K562 (cell line): ENCODE results near the gene NOTO. TPM values are rescaled to one million over a fixed set of nuclear protein-coding genes. Genes with fewer than 3 reads are reported as not detected.
A peak's percentile ranks its signal among the peaks of the same experiment; 100 is the strongest.

Source experiments
- CAMTA2 ChIP-seq: fragments of 250-450 bp; sonication (Bioruptor Pico); conservative IDR thresholded peaks from 2 replicates; pipeline ENCODE4 v1.5.1; 2022
- CHD1 ChIP-seq: fragments of 200-600 bp; sonication (generic); IDR thresholded peaks from one replicate; pipeline ENCODE4 v1.6.1; 2012; ENCODE audit warnings: mild to moderate bottlenecking, moderate library complexity, low read length, inconsistent platforms
- CTBP1 ChIP-seq: fragments of 450-650 bp; IDR thresholded peaks from 2 replicates; pipeline ENCODE4 v1.6.1; 2016; ENCODE audit warnings: borderline replicate concordance
- CTCF ChIP-seq, 3 experiments: IDR thresholded peaks in 2 of 3; conservative IDR thresholded peaks in 1 of 3; 2 replicates each; pipeline ENCODE4 v1.5.1; 2011 to 2012; ENCODE audit warnings: low read length in 3 of 3, mild to moderate bottlenecking in 3 of 3, control low read depth in 2 of 3, improper control_type of control experiment in 1 of 3, inconsistent platforms in 1 of 3, low read depth in 1 of 3, mixed read lengths in 1 of 3, moderate library complexity in 1 of 3; ENCODE audit not compliant: insufficient read depth in 2 of 3
- KLF6 ChIP-seq: fragments of 250-450 bp; sonication (Bioruptor Pico); IDR thresholded peaks from 2 replicates; pipeline ENCODE4 v1.4.0; 2020; ENCODE audit warnings: mild to moderate bottlenecking, moderate library complexity, borderline replicate concordance
- LEF1 ChIP-seq: fragments of 450-650 bp; IDR thresholded peaks from 2 replicates; pipeline ENCODE4 v1.6.1; 2016; ENCODE audit warnings: mild to moderate bottlenecking
- MAZ ChIP-seq, 2 experiments: fragments of 450-650 bp in 1 of 2; sonication (generic) in 1 of 2; formaldehyde crosslinking; IDR thresholded peaks in 1 of 2; conservative IDR thresholded peaks in 1 of 2; 2 replicates each; pipeline versions ENCODE4 v1.4.0 to v1.5.0; 2020; ENCODE audit warnings: mild to moderate bottlenecking in 1 of 2, missing genetic modification reagents in 1 of 2
- MTF1 ChIP-seq: fragments of 250-450 bp; sonication (Bioruptor Pico); IDR thresholded peaks from 2 replicates; pipeline ENCODE4 v1.9.0; 2021; ENCODE audit warnings: moderate library complexity, mild to moderate bottlenecking, inconsistent platforms, borderline replicate concordance
- NCOA6 ChIP-seq: fragments of 450-650 bp; IDR thresholded peaks from 2 replicates; pipeline ENCODE4 v1.6.1; 2017; ENCODE audit warnings: mild to moderate bottlenecking
- NEUROD1 ChIP-seq: fragments of 150-350 bp; IDR thresholded peaks from 2 replicates; pipeline ENCODE4 v1.6.1; 2014; ENCODE audit warnings: borderline replicate concordance, low read length, low read depth; ENCODE audit not compliant: partially characterized antibody
- POU5F1 ChIP-seq: fragments of 150-350 bp; IDR thresholded peaks from 2 replicates; pipeline ENCODE4 v1.6.1; 2014; ENCODE audit warnings: borderline replicate concordance, low read length, low read depth, mild to moderate bottlenecking; ENCODE audit not compliant: partially characterized antibody
- SAFB2 ChIP-seq: fragments of 200-400 bp; formaldehyde crosslinking; IDR thresholded peaks from 2 replicates; pipeline ENCODE4 v1.6.1; 2018; ENCODE audit warnings: borderline replicate concordance, low read length, low read depth, moderate library complexity; ENCODE audit not compliant: severe bottlenecking
- SPI1 ChIP-seq: IDR thresholded peaks from 2 replicates; pipeline ENCODE4 v1.6.1; 2011; ENCODE audit warnings: low read depth, low read length, control low read depth, borderline replicate concordance
- STAT6 ChIP-seq: sonication (generic); formaldehyde crosslinking; IDR thresholded peaks from 2 replicates; pipeline ENCODE4 v1.8.1; 2023; ENCODE audit warnings: mild to moderate bottlenecking, missing genetic modification reagents
- TRIM24 ChIP-seq, 2 experiments: fragments of 450-650 bp; IDR thresholded peaks; 2 replicates each; pipeline ENCODE4 v1.6.1; 2016
- ZBTB49 ChIP-seq: sonication (generic); formaldehyde crosslinking; IDR thresholded peaks from 2 replicates; pipeline ENCODE4 v1.8.0; 2022; ENCODE audit warnings: missing genetic modification reagents, mild to moderate bottlenecking, borderline replicate concordance
- ZBTB7A ChIP-seq: IDR thresholded peaks from 2 replicates; pipeline ENCODE4 v1.6.1; 2011; ENCODE audit warnings: low read depth, mild to moderate bottlenecking, low read length, moderate library complexity, borderline replicate concordance; ENCODE audit not compliant: control insufficient read depth
- ZNF3 ChIP-seq: fragments of 250-450 bp; sonication (Bioruptor Pico); IDR thresholded peaks from 2 replicates; pipeline ENCODE4 v1.5.0; 2021; ENCODE audit warnings: mild to moderate bottlenecking, moderate library complexity
- ZNF696 ChIP-seq: fragments of 250-450 bp; sonication (Bioruptor Pico); conservative IDR thresholded peaks from 2 replicates; pipeline ENCODE4 v1.4.0; 2020; ENCODE audit warnings: mild to moderate bottlenecking, moderate library complexity
- polyA plus RNA-seq, 8 experiments: library from polyadenylated mRNA; depleted of rRNA in 4 of 8; stranded (reverse) in 5 of 8; unstranded in 3 of 8; fragments of >200 nt; fragmentation: Nextera tagmentation in 2 of 8; fragmentation: Illumina TruSeq in 1 of 8; extraction: Ambion mirVana in 2 of 8; extraction: Trizol in 1 of 8; gene quantifications; 2 replicates each; pipeline versions ENCODE4 v1.2.1 to v1.2.3, GENCODE V29; 2011 to 2014; ENCODE audit warnings: inconsistent platforms in 1 of 8, missing spikeins in 1 of 8
- total RNA-seq, 7 experiments: library from RNA; depleted of rRNA in 6 of 7; stranded (reverse); fragments of >200 nt in 6 of 7; fragmentation: Illumina TruSeq in 2 of 7; extraction: Trizol in 2 of 7; gene quantifications; 2 replicates each; pipeline versions ENCODE4 v1.2.1 to v1.2.3, GENCODE V29; 2011 to 2021; ENCODE audit warnings: low replicate concordance in 1 of 7

Gene NOTO
- total and polyA plus RNA-seq, 9 of the 15 experiments (the other 6 are each of a cell fraction or from before 2014, with no cell fraction given): not detected

GRCh38 chr2:73156539-73157124 is 45.7 kb upstream of the NOTO start (continued):
- no peak for TF ChIP-seq SAFB2
- no peak for TF ChIP-seq NCOA6
- peak; percentile 70 to 95 (median 85); a peak in 5 of 6 replicates for TF ChIP-seq CTCF (IDR thresholded peaks at IDR 0.05 in 2 of 3, conservative IDR thresholded peaks at IDR 0.05 in 1 of 3; ENCODE audit: insufficient read depth in 2 of 3, low read depth in 1 of 3, low read length in 3 of 3)
- TF ChIP-seq CAMTA2: no peak
- TF ChIP-seq ZNF3 (CRISPR knock-in tag): no peak
- 0 out of 4 replicates have a peak, but pooled peaks of 1 of the 2 experiments have one; percentile 50 for TF ChIP-seq MAZ (CRISPR knock-in tag; conservative IDR thresholded peaks at IDR 0.05 in 1 of 2, IDR thresholded peaks at IDR 0.05 in 1 of 2)
- TF ChIP-seq CHD1: no peak
- peak; percentile 40; the same call in 1 of the 2 replicates for TF ChIP-seq SPI1
- no peak for TF ChIP-seq LEF1
- peak; percentile 73 for TF ChIP-seq ZBTB7A
- TF ChIP-seq ZNF696 (CRISPR knock-in tag): no peak
- TF ChIP-seq KLF6 (CRISPR knock-in tag): no peak
- no peak; the same call in 1 of the 2 replicates for TF ChIP-seq CTBP1
- TF ChIP-seq MTF1 (CRISPR knock-in tag): no peak
- TF ChIP-seq TRIM24 (IDR thresholded peaks at IDR 0.05): no peak
- no peak for TF ChIP-seq ZBTB49 (CRISPR knock-in tag)
- TF ChIP-seq POU5F1: no peak
- TF ChIP-seq STAT6 (CRISPR knock-in tag): no peak
- no peak for TF ChIP-seq NEUROD1
